Measurements from ENCODE around the gene KIAA0319L. TPM values are rescaled to one million over a fixed set of nuclear protein-coding genes. Genes with fewer than 3 reads are reported as not detected.

The KIAA0319L gene
- total RNA-seq, 2 donors from 2014 or later, result 68.4 to 77.6 TPM

DNA sequence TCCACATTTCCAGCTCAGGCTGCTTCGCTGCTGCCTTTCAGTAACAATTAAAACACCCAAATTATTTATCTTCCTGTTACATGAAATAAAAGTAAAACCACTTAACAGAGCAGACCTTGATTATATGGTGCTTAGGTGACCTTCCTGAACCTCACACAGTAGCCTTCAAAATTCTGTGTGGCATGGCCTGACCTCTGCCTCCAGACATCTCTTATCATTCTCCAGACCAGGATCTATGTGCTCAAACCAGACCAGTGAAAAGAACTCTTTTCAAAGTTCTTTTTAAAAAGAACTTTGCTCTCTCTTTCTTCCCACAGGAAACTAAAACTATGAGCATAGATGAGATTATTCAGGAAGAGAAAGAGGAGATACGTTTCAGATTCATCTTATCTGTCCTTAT is 37.8 kb downstream of the KIAA0319L start:
- H3K36me3 Mint-ChIP-seq (ENCODE audit: low read depth), result peaks cover 46% of the 10 kb centered on the region
- no peak overlapping the region for H3K27ac ChIP-seq (ENCODE audit: low read depth, low read length)
- no peaks in the 10 kb centered on the region for H3K4me1 Mint-ChIP-seq

DNA sequence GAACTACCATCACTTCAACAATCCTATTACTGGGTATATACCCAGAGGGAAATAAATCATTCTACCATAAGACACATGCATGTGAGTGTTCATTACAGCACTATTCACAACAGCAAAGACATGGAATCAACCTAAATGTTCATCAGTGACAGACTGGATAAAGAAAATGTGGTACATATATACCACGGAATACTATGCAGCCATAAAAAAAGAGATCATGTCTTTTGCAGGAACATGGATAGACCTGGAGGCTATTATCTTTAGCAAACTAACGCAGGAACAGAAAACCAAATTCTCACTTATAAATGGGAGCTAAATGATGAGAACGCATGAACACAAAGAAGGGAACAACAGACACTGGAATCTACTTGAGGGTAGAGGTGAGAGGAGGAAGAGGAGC is 39.0 kb downstream of the KIAA0319L start:
- H3K9me3 Mint-ChIP-seq, result peaks cover 39% of the 10 kb centered on the region
- H3K36me3 Mint-ChIP-seq (ENCODE audit: low read depth), result peaks cover 47% of the 10 kb centered on the region
- 95 to 100% methylated on average over 2 to 3 of the region's 3 CpGs for WGBS, 2 experiments (ENCODE audit: insufficient coverage in 1 of 2, insufficient read length in 1 of 2)

More for the DNA sequence above, 37.8 kb downstream of the KIAA0319L start:
- H3K9ac ChIP-seq (ENCODE audit: extremely low read depth, low read length, poor library complexity, severe bottlenecking), result no peak overlapping the region
- H3K4me3 Mint-ChIP-seq, result no peak overlapping the region
- H3K4me3 ChIP-seq (ENCODE audit: low read length), result no peak overlapping the region
- H3K27me3 Mint-ChIP-seq (ENCODE audit: insufficient read depth), result no peaks in the 10 kb centered on the region
- H3K36me3 ChIP-seq (ENCODE audit: control insufficient read depth, insufficient read depth, low read length), result no peaks in the 10 kb centered on the region
- TF ChIP-seq, protein P1, sequence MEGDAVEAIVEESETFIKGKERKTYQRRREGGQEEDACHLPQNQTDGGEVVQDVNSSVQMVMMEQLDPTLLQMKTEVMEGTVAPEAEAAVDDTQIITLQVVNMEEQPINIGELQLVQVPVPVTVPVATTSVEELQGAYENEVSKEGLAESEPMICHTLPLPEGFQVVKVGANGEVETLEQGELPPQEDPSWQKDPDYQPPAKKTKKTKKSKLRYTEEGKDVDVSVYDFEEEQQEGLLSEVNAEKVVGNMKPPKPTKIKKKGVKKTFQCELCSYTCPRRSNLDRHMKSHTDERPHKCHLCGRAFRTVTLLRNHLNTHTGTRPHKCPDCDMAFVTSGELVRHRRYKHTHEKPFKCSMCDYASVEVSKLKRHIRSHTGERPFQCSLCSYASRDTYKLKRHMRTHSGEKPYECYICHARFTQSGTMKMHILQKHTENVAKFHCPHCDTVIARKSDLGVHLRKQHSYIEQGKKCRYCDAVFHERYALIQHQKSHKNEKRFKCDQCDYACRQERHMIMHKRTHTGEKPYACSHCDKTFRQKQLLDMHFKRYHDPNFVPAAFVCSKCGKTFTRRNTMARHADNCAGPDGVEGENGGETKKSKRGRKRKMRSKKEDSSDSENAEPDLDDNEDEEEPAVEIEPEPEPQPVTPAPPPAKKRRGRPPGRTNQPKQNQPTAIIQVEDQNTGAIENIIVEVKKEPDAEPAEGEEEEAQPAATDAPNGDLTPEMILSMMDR (conservative IDR thresholded peaks at IDR 0.05), result no peak
- H3K4me1 ChIP-seq (ENCODE audit: control insufficient read depth, insufficient read depth, low read length), result no peaks in the 10 kb centered on the region
- H3K27me3 ChIP-seq (ENCODE audit: control insufficient read depth, insufficient read depth, low read length, poor library complexity, severe bottlenecking), result no peaks in the 10 kb centered on the region
- 97% methylated on average over 2 of the region's 2 CpGs; no CpG with 5 or more reads in 1 of the 2 experiments for WGBS, 2 experiments (ENCODE audit: insufficient coverage in 1 of 2, insufficient read length in 1 of 2)
- DNase-seq, result no peak
- H3K9me3 Mint-ChIP-seq, result peaks cover 38% of the 10 kb centered on the region
- peak overlapping the region; percentile 10 for H3K27ac Mint-ChIP-seq
- H3K9me3 ChIP-seq (ENCODE audit: control insufficient read depth, low read length), result peaks cover 30% of the 10 kb centered on the region

DNA sequence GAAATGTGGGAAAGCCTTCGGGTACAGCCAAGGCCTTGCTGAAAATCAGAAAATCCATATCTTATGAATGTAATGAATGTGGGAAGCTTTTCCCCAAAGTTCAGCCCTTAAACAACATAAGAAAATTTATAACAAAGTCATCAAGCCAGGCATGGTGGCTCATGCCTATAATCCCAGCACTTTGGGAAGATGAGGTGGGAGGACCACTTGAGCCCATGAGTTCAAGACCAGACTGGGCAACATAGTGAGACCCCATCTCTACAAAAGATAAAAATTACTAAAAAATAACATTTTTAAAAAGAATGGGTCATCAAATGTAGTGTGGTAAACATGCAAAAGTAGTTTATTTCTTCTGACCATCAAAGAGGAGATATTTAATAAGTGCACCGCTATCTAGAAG is 45.9 kb downstream of the KIAA0319L start:
- no peak overlapping the region for H3K4me3 ChIP-seq (ENCODE audit: low read length)
- peaks cover 31% of the 10 kb centered on the region for H3K36me3 Mint-ChIP-seq (ENCODE audit: low read depth)

More for the DNA sequence above, 39.0 kb downstream of the KIAA0319L start:
- no peaks in the 10 kb centered on the region for H3K36me3 ChIP-seq (ENCODE audit: control insufficient read depth, insufficient read depth, low read length)
- Mint-ChIP-seq H3K4me1 (no peaks in the 10 kb centered on the region), H3K27me3 (ENCODE audit: insufficient read depth) (no peaks in the 10 kb centered on the region), H3K27ac (no peak overlapping the region), H3K4me3 (no peak overlapping the region)
- H3K27me3 ChIP-seq (ENCODE audit: control insufficient read depth, insufficient read depth, low read length, poor library complexity, severe bottlenecking), result no peaks in the 10 kb centered on the region
- H3K4me3 ChIP-seq (ENCODE audit: low read length), result no peak overlapping the region
- H3K9ac ChIP-seq (ENCODE audit: extremely low read depth, low read length, poor library complexity, severe bottlenecking), result no peak overlapping the region
- H3K4me1 ChIP-seq (ENCODE audit: control insufficient read depth, insufficient read depth, low read length), result no peaks in the 10 kb centered on the region
- no peak overlapping the region for H3K27ac ChIP-seq (ENCODE audit: low read depth, low read length)
- DNase-seq, result no peak
- TF ChIP-seq, protein P1 (conservative IDR thresholded peaks at IDR 0.05), result no peak
- H3K9me3 ChIP-seq (ENCODE audit: control insufficient read depth, low read length), result peaks cover 30% of the 10 kb centered on the region

More for the DNA sequence above, 45.9 kb downstream of the KIAA0319L start:
- peaks cover 21% of the 10 kb centered on the region for H3K9me3 Mint-ChIP-seq
- no peaks in the 10 kb centered on the region for H3K27me3 Mint-ChIP-seq (ENCODE audit: insufficient read depth)
- H3K4me3 Mint-ChIP-seq, result no peak overlapping the region
- Histone ChIP-seq H3K36me3 (ENCODE audit: control insufficient read depth, insufficient read depth, low read length) (peaks cover 6% of the 10 kb centered on the region), H3K27me3 (ENCODE audit: control insufficient read depth, insufficient read depth, low read length, poor library complexity, severe bottlenecking) (no peaks in the 10 kb centered on the region), H3K9me3 (ENCODE audit: control insufficient read depth, low read length) (peaks cover 9% of the 10 kb centered on the region), H3K9ac (ENCODE audit: extremely low read depth, low read length, poor library complexity, severe bottlenecking) (no peak overlapping the region), H3K27ac (ENCODE audit: low read depth, low read length) (no peak overlapping the region), H3K4me1 (ENCODE audit: control insufficient read depth, insufficient read depth, low read length) (no peaks in the 10 kb centered on the region)
- no peak overlapping the region for H3K27ac Mint-ChIP-seq
- WGBS, 2 experiments (ENCODE audit: insufficient coverage in 1 of 2, insufficient read length in 1 of 2), result 95 to 100% methylated on average over 1 of the region's 2 CpGs
- DNase-seq, result no peak
- H3K4me1 Mint-ChIP-seq, result peaks cover 8% of the 10 kb centered on the region
- TF ChIP-seq, protein P1 (conservative IDR thresholded peaks at IDR 0.05), result no peak
